Measurements from ENCODE around the gene CUL4B. TPM values are rescaled to one million over a fixed set of nuclear protein-coding genes. Genes with fewer than 3 reads are reported as not detected.
"Not testable (repeated sequence)": the region's sequence is repeated elsewhere in the genome, so short reads cannot be mapped to it uniquely, and the experiment has no call there.

The CUL4B gene
- total and polyA plus RNA-seq, 2 experiments from 2014 or later: 22.9 to 32.2 TPM

GRCh38 chrX:120514236-120514635, 46.5 kb downstream of the CUL4B start:
- TF ChIP-seq CTCF (IDR thresholded peaks at IDR 0.05; ENCODE audit: low read depth, low read length): peak; percentile 39
- Histone ChIP-seq H3K36me3 (no peaks in the 10 kb centered on the region), H3K27me3 (no peaks in the 10 kb centered on the region), H3K9me3 (ENCODE audit: low read depth) (no peaks in the 10 kb centered on the region), H3K4me1 (ENCODE audit: low read depth) (no peaks in the 10 kb centered on the region), H3K27ac (no peak overlapping the region), H3K4me3 (no peak overlapping the region)
- DNase-seq (ENCODE audit: low read depth in 1 of 2, low spot score in 1 of 2): peak in 1 of 2 donors; percentile 30

GRCh38 chrX:120512627-120513026, 48.1 kb downstream of the CUL4B start:
- TF ChIP-seq CTCF (IDR thresholded peaks at IDR 0.05; ENCODE audit: low read depth, low read length): no peak
- H3K9me3 ChIP-seq (ENCODE audit: low read depth): no peaks in the 10 kb centered on the region
- no peaks in the 10 kb centered on the region for H3K36me3 ChIP-seq
- H3K27me3 ChIP-seq: no peaks in the 10 kb centered on the region
- H3K4me3 ChIP-seq: no peak overlapping the region
- no peak for DNase-seq (ENCODE audit: low read depth in 1 of 2, low spot score in 1 of 2)
- H3K27ac ChIP-seq: no peak overlapping the region
- H3K4me1 ChIP-seq (ENCODE audit: low read depth): no peaks in the 10 kb centered on the region

- Histone ChIP-seq H3K36me3 (no peaks in the 10 kb centered on the region), H3K27me3 (no peaks in the 10 kb centered on the region), H3K27ac (no peak overlapping the region), H3K9me3 (ENCODE audit: low read depth) (no peaks in the 10 kb centered on the region), H3K4me1 (ENCODE audit: low read depth) (no peaks in the 10 kb centered on the region), H3K4me3 (no peak overlapping the region)
- TF ChIP-seq CTCF (IDR thresholded peaks at IDR 0.05; ENCODE audit: low read depth, low read length): no peak
- no peak for DNase-seq (ENCODE audit: low read depth in 1 of 2, low spot score in 1 of 2)
Measured at GRCh38 chrX:120512222-120512621, 48.5 kb downstream of the CUL4B start.

GRCh38 chrX:120504569-120504968, 56.2 kb downstream of the CUL4B start:
- no peak overlapping the region for H3K4me3 ChIP-seq
- H3K4me1 ChIP-seq (ENCODE audit: low read depth): no peaks in the 10 kb centered on the region
- H3K36me3 ChIP-seq: no peaks in the 10 kb centered on the region
- H3K9me3 ChIP-seq (ENCODE audit: low read depth): no peaks in the 10 kb centered on the region
- H3K27ac ChIP-seq: no peak overlapping the region
- no peak for TF ChIP-seq CTCF (IDR thresholded peaks at IDR 0.05; ENCODE audit: low read depth, low read length)
- no peak for DNase-seq (ENCODE audit: low read depth in 1 of 2, low spot score in 1 of 2)
- H3K27me3 ChIP-seq: no peaks in the 10 kb centered on the region

DNA sequence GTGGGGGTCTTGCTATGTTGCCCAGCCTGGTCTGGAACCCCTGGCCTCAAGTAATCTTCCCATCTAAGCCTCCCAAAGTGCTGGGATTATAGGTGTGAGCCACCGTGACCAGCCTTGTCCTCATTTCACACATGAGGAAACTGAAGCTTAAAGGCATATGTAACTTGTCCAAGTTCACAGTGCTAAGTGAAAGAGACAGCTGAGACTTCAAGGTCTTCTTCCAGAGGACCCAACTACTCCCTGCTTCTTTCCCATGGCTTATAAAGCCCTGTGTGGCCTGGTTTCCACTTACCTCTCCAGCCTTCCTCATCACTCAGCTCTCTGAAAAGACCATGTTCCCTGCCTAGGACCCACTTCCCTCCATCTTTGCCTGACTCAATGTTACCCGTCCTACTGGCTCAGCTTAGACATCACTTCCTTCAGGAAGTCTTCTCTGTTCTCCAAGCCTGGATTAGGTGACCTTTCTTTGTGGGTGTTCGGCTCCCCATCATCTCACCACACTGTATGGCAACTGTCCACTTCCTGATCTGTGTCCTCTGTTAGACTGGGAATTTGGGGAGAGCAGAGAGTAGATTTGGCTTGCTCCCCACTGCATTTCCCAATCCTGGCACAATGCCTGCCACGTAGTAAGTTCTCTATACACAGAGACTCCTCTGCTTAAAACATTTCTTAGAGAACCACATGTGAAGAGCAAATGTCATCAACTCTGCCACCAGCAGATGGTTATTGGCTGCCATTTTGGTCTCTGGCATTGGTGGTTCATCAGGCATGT, 61.3 kb downstream of the CUL4B start:
- DNase-seq (ENCODE audit: low read depth in 1 of 2, low spot score in 1 of 2): peak in 1 of 2 donors; percentile 74
- Histone ChIP-seq H3K27ac (no peak overlapping the region), H3K27me3 (no peaks in the 10 kb centered on the region), H3K4me1 (ENCODE audit: low read depth) (no peaks in the 10 kb centered on the region), H3K9me3 (ENCODE audit: low read depth) (no peaks in the 10 kb centered on the region), H3K36me3 (no peaks in the 10 kb centered on the region), H3K4me3 (no peak overlapping the region)
- TF ChIP-seq CTCF (IDR thresholded peaks at IDR 0.05; ENCODE audit: low read depth, low read length): no peak

GRCh38 chrX:120490119-120490518, 70.6 kb downstream of the CUL4B start:
- H3K27ac ChIP-seq; H3K4me3 ChIP-seq; H3K27me3 ChIP-seq; H3K4me1 ChIP-seq (ENCODE audit: low read depth); DNase-seq (ENCODE audit: low read depth in 1 of 2, low spot score in 1 of 2); H3K9me3 ChIP-seq (ENCODE audit: low read depth); H3K36me3 ChIP-seq: not testable (repeated sequence)

Measured in cardiac muscle cell (in vitro differentiated cells and primary cell).